HG03460 (cell line): Measurements from ENCODE around the gene STK10.

Experiments used
- ATAC-seq: cut with Tn5 transposase; IDR thresholded peaks from one replicate; pipeline ENCODE4 v1.9.1; 2021; ENCODE audit not compliant: unreplicated experiment

STK10 gene

GRCh38 chr5:172063463-172064235 is 124.4 kb downstream of the STK10 start:
- no peak for ATAC-seq

GRCh38 chr5:172059661-172060100 is 128.3 kb downstream of the STK10 start:
- no peak for ATAC-seq

GRCh38 chr5:172058088-172058487 is 129.9 kb downstream of the STK10 start:
- no peak for ATAC-seq

- no peak for ATAC-seq
Measured at GRCh38 chr5:172055996-172056395, 132.0 kb downstream of the STK10 start.

GRCh38 chr5:172055421-172055820 is 132.6 kb downstream of the STK10 start:
- no peak for ATAC-seq

- no peak for ATAC-seq
Measured at GRCh38 chr5:172054611-172055153, 133.3 kb downstream of the STK10 start.

GRCh38 chr5:172052450-172053236 is 135.4 kb downstream of the STK10 start:
- ATAC-seq: no peak

GRCh38 chr5:172051643-172052339 is 136.2 kb downstream of the STK10 start:
- ATAC-seq: no peak

GRCh38 chr5:172050080-172050479 is 137.9 kb downstream of the STK10 start:
- no peak for ATAC-seq

GRCh38 chr5:172049226-172049796 is 138.7 kb downstream of the STK10 start:
- ATAC-seq: no peak

- ATAC-seq: no peak
Measured at GRCh38 chr5:172048539-172049101, 139.4 kb downstream of the STK10 start.

GRCh38 chr5:172048170-172048422 is 139.9 kb downstream of the STK10 start:
- ATAC-seq: no peak

GRCh38 chr5:172046593-172046992 is 141.4 kb downstream of the STK10 start:
- no peak for ATAC-seq

- no peak for ATAC-seq
Measured at GRCh38 chr5:172045315-172045632, 142.8 kb downstream of the STK10 start.

- ATAC-seq: no peak
Measured at GRCh38 chr5:172044631-172045314, 143.3 kb downstream of the STK10 start.

GRCh38 chr5:172043865-172044264 is 144.2 kb downstream of the STK10 start:
- no peak for ATAC-seq

GRCh38 chr5:172042183-172042582 is 145.8 kb downstream of the STK10 start:
- ATAC-seq: no peak

- ATAC-seq: no peak
Measured at GRCh38 chr5:172038167-172038566, 149.9 kb downstream of the STK10 start.

GRCh38 chr5:172035049-172035448 is 153.0 kb downstream of the STK10 start:
- ATAC-seq: peak; percentile 52

GRCh38 chr5:172031894-172032461 is 156.0 kb downstream of the STK10 start:
- no peak for ATAC-seq
